ENCODE measurements around the gene SLC43A3.

Gene SLC43A3

DNA sequence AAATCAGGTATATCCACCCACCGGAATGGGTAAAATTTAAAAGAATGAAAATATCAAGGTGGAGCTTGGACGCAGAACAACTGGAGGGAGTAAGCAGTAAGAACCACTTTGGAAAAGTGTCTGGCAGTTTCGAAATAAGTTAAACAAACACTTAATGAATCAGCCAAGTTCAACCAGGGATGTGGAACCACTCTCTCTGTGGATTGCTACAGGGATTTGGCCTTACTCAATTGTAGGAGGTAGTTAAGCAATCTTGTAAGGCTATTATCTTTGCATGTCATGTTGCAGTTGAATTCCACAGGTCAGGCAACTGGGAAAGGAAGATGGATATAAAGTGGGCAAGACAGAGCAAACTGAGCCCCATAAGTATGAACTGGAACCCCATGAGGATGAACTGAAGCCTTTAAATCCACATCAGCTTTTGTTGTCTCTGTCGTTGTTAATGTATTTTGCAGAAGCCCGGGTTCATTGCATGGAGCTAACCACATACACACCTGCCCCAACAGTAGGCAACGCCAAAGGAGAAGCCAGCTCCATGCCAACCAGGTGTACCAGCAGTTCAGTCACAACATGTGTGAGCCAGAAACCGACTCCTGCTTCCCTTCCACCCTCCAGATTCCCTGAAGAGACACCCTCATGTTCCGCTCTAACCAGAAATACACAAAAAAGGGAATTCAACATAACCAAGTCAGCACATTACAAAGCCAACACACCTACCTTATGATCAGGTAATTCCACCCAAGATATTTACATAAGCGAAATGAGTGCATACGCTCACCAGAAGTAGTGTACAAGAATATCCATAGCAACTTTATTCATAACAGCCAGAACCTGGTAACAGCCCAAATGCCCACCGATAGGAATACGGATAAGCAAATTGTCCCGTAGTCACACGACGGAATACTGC, 8.0 kb upstream of the SLC43A3 start:
- H3K27ac ChIP-seq: peak overlapping the region in 9 of 21 experiments; percentile 7 to 81 (median 33)

DNA sequence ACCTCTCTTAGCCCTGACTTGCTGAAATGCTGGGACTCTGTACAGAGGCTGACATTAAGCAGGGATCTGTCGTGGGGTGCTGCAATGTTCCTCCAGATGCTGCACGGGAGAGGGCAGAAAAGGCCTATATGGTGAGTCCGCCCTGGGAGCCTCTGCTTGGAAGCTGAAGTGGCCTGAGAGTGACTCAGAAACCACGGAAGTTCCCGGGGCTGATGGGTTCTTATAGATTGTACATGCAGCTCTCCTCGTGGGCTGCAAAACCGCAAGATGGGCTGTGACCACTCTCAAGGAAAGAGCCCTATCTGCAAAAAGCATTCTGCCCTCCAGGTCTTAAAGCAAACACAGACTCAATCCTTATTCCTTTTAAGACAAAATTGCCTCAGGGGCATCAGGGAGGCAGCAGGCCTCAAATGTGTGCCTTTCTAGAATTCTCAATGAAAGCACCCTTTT, 5.8 kb upstream of the SLC43A3 start:
- Histone ChIP-seq H3K27ac (peak overlapping the region in 17 of 21 experiments; percentile 16 to 81 (median 60)), H3K4me3 (no peak overlapping the region)

More for the DNA sequence above, 8.0 kb upstream of the SLC43A3 start:
- no peak overlapping the region for H3K4me3 ChIP-seq

DNA sequence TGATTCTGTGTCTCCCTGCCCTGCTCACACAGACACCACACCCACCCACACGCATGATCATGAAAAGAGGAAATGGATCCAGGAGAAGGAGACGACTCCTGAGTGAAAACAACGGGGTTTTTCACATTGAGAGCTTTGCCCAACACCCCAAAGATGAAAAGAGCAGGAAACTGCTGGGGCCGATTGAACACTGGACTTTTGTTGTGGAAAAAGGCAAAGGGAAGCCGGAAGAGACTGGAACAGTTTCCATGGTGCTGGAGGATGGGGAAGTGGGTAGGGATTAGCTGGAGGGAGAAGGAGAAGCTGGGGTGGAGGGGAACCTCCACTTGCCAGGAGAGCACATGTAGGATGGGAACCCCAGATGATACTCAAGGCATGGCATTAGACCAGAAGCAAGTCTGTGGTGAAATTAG, 5.2 kb upstream of the SLC43A3 start:
- Histone ChIP-seq H3K4me3 (no peak overlapping the region), H3K27ac (peak overlapping the region in 17 of 21 experiments; percentile 16 to 81 (median 60))

DNA sequence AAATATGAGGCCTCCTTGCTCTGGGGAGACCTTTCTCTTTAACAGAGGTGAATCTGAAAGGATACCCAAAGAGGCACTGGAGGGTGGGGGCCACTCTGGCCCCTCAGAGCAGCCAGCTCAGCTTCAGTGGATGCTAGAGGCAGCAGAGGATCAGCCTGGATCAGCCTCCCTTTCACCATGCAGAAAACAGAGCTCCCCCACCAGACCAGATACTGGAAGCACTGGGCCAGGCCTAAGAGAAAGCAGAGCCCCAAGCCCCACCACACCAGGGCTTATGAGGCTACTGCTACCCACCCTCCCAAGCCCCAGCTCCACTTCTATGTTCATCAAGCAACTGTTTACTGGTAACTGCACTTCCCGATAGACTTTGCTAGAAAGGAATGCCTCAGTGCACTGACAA, 4.0 kb upstream of the SLC43A3 start:
- H3K4me3 ChIP-seq: no peak overlapping the region
- H3K27ac ChIP-seq: peak overlapping the region in 3 of 21 experiments; percentile 18 to 25 (median 24)

DNA sequence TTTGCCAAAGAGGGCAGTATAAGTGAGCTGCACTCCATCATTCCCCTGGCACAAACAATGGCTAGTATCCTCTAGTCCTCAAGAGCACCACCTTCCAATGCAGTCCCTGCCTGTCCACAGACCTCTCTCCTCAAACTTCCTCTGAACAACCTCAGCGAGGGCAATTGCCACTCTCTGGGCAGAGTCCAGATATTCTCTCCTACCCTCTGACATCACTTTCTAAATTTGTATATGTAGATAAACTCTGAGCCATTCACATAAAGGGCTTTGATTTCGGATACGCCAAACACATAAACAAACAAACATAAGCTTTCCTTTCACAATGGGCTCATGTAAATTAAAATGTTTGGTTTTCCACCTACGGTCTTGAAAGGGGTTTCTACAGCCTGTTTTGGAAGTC, 3.0 kb upstream of the SLC43A3 start:
- Histone ChIP-seq H3K4me3 (no peak overlapping the region), H3K27ac (no peak overlapping the region)

DNA sequence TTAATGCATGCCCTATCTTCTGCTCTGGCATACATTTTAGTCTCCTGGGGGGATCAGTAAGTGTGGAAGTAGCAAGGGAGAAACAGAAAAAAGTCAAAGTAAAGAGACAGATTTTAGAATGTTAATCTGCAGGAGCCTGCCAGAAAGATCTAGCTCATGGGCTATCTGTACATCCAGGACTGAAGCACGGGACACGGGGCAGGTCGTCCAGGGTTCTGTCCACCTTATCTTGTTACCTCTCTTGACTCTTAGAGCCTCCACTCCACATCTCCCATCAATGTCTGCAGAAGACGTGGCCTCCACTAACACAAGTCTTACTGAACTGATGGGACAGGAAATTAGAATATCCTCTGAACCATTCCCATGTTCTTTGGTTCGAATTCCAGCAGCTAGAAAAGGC, 1.7 kb upstream of the SLC43A3 start:
- Histone ChIP-seq H3K4me3 (no peak overlapping the region), H3K27ac (peak overlapping the region in 10 of 21 experiments; percentile 16 to 98 (median 94))

DNA sequence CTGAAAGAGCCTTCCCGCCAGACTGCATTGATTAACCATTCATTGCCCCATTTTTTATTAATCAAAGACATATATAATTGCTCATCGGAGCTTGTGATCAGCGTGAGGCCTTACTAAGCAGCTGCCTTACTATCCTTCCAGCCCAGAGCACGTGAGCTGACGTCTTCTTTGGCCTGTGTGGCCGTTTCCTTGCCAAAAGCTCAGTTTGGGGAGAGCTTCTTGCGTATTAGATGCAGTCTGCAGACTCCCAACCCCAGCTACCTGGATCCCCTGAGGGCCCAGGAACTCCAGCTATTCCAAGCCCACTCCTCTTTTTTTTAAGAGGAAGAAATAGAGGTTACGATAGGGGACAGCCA, 784 bp upstream of the SLC43A3 start:
- Histone ChIP-seq H3K4me3 (no peak overlapping the region), H3K27ac (peak overlapping the region; percentile 2 to 98 (median 94))

DNA sequence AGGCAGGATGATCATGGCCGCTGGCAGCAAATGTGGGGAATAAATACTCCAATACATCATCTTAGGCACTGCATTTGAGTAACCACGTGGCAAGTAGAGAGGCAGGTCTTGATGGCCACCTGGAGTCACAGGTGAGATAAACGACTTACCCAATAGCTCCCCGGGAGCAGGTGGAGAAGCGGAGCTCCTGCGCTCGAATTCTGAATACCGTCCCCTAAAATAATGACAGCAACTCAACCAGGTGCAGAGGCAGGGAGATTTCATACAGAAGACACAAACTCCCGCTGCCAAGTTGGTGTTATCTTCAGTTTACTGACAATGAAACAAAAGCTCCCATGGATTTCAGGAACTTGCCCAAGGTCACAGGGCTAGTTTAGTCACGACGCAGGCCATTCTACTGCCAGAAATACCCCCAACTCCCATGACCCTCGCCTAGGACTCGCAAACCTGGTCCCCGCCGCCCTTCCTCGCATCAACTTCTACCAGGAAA, 437 bp downstream of the SLC43A3 start:
- Histone ChIP-seq H3K4me3 (peak overlapping the region; percentile 43 to 61 (median 53)), H3K27ac (peak overlapping the region; percentile 79 to 98 (median 94))

DNA sequence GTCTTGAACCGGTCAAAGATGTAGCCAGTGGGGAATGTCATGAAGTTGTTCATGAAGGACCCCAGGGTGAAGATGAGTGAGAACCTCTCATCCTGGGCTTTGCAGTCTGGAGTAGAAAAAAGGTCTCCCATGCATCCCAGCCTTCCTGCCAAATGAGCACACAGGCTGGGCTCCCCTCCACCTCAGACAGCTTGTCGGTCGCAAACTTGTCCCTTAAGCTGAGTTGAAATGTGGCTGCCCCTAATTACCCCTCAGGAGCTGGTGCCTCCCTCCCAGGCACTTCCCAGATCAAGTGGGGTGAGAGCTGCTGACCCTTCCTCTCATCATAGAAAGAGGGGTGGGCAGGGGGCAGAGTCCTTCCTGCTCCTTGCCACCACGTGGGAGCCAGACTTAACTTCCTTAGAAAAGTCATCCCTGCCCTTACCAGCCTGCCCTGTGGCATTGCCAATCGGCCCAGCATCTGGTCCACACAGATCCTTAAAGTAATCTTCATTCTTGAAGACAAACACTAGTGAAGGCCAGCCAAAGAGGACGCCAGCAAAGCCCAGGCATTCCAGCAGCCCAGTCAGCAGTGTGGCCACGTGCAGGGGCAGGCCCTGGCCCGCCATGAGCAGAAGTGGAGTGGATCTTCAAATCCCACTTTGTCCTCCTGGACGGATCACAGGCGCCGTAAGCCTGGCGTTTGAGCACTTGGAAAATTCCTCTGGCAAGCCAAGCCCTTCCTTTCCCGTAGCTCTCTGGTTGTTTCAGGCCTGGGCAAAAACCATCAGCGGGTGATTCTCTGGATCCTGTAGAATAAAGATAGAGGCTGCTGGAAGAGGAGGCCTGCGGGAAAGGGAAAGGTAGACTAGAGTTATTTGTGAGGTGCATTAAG, 1.1 kb downstream of the SLC43A3 start:
- Histone ChIP-seq H3K4me3 (peak overlapping the region; percentile 43 to 61 (median 53)), H3K27ac (peak overlapping the region; percentile 79 to 98 (median 94))

DNA sequence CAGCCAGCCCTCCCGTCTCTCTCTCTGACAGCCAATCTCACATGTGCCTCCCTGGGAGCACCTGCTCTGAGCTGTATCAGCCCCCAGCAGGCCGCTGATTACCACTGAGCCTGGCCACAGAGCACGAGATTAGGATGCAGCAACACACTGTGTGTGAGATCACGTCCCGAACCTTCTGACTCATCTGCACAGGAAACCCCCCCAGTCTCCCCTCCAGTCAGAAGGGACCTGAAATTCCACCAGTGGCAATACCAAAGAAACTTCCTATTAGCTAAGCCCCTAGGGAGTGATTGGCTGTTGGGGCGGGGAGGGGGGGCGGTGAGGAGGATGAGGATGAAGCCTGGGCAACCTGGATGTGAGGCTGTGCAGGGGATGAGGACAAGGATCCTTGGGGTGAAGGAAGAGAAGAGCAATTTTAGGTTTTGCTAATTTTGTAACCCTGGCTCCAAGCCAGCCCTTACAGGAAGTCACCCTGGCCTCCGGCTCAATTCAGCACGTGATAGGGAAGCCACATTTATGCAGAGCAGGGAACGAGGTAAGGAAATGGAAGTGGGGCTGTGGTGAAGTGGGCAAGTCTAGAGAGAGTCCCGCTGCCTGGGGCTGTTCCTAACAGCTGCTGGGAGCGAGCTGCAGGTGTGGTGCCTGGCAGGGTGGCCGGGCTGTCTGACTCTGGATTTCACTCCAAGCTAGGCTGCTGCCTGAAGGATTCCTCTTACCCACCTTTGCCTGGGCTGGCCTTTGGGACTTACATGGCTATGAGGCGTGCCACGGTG, 1.9 kb downstream of the SLC43A3 start:
- peak overlapping the region in 20 of 21 experiments; percentile 89 to 98 (median 94) for H3K27ac ChIP-seq
- peak overlapping the region in 5 of 7 experiments; percentile 0 to 56 (median 12) for H3K4me3 ChIP-seq

DNA sequence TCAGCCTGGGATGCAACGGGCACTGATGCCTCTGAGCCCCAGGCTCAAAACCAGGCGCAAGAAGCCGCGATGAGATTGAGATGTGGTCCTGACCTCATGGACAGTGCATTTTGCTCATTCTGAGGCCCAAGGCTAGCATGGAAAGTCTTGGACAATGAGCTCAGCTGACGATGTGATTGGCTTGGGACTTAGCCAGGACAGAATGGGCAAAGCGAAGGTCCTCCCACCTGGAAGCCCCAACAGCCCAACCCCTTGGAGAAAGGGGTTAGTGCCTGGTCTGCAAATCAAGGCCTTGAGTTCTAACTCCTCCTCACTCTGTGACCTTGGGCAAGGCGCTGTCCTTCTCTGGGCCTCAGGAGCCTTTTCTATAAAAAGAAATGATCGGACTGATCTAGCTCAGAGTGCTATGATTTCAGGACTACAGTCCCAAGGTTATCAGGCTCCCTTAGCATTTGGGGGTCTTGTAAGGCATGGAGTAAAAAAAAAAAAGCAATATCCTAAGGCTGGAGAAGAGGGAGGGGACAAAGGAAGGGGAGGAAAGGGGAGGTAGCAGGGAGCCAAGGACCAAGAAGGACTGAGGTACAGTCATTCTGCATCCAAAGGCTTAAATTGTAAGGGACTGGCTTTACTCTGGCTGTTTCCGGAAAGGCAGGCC, 2.7 kb downstream of the SLC43A3 start:
- Histone ChIP-seq H3K4me3 (peak overlapping the region in 3 of 7 experiments; percentile 11 to 53 (median 12)), H3K27ac (peak overlapping the region in 20 of 21 experiments; percentile 18 to 98 (median 94))

DNA sequence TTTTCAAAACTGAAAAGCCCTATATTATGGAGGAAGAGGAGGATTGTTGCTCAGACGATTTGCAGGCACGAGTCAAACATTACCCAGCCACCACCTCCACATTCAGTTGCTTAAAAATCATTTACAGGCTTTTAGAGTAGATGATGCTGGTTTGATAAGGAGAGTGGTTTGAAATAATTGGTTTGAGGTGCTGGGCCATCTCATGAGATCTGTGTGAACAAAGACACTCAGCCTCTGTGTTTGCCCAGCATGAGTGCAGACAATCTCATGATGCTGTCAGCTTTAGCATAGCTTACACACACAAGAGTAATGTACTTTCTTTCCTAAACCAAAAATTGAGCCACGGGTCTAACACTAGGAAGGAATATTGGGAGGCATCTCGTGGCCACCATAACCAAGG, 4.3 kb downstream of the SLC43A3 start:
- peak overlapping the region in 4 of 21 experiments; percentile 1 to 98 (median 54) for H3K27ac ChIP-seq
- no peak overlapping the region for H3K4me3 ChIP-seq

DNA sequence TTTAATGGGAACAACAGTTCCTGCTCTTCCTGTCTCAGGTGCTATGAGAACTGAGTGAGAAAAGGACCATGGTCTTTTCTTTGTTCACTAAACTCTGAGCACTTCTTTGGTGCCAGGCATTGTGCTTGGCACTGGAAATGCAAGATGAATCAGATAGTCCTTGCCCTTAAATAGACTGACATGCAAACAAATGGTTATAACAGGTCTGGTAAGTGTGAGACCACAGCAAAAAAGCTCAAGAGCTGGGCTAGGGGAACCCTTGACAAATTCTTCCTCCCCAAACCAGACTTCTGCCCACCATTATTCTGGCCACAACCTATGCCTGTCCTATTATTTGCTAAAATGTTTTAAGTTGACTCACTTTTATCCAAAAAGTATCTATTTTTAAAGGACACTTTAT, 5.1 kb downstream of the SLC43A3 start:
- Histone ChIP-seq H3K27ac (peak overlapping the region in 3 of 21 experiments; percentile 12 to 24 (median 21)), H3K4me3 (no peak overlapping the region)

DNA sequence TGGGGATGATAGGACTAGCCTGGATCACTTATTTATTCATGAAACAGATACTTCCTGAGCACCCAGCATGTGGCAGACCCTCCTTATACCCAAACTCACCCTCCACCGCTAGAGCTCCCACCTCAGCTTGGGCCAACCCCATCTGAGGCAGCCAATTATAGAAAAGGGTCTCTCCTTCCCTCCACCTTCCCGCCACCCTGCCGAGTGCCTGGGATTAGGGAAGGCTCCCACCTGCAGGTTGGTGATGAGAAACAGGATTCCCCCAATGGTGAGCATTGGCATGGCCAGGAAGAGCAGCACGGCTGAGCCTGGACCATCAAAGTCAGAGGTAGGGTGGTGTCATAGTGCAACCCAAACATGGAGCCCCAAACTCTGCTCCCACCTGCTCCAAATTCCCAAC, 5.9 kb downstream of the SLC43A3 start:
- Histone ChIP-seq H3K27ac (peak overlapping the region in 1 of 21 experiments; percentile 12), H3K4me3 (no peak overlapping the region)

DNA sequence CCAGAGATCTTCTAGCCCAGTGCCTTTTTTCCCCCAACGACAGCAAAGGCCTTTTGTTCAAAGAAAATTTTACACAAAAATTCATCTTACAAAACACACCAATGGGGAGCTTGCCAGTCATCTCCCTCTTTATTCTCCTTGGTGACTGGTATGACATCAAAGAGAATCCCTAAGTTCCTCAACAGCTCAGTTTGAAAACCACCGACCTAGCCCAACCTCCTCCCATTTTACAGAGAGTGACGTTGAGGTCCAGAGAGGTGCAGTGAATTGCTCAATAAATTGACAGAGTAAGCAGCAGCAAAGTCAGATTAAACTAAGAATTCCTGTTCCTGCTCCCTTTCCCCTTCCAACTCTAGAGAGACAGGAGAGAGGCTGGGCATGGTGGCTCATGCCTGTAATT, 7.8 kb downstream of the SLC43A3 start:
- H3K4me3 ChIP-seq: no peak overlapping the region
- no peak overlapping the region for H3K27ac ChIP-seq

DNA sequence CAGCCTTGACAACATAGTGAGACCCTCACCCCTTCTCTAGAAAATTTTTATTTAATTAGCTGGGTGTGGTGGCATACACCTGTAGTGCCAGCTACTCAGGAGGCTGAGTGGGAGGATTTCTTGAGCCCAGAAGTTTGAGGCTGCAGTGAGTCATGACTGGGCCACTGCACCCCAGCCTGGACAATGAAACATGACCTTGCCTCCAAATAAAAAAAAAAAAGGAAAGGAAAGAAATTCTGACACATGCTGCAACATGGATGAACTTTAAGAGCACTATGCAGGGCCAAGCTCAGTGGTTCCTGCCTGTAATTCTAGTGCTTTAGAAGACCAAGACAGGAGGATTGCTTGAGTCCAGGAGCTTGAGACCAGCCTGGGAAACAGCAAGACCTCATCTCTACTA, 8.8 kb downstream of the SLC43A3 start:
- no peak overlapping the region for H3K27ac ChIP-seq
- no peak overlapping the region for H3K4me3 ChIP-seq

DNA sequence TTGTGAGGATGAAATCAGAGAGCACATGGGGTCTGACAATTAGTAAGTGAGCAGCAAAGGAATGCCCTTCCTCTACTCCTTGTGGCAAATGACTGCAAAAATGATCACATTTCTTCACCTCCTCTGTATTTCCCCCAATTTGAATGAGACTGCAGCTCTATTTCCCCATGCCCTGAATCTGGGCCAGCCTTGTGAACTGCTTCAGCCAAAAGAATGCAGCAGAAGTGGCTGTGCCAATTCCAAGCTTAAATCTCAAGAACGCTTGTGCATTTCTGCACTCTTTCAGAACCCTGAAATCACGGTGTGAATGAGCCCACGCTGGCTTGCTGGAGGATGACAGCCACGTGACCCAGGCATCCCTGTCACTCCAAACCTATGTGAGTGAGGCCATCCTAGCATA, 9.9 kb downstream of the SLC43A3 start:
- no peak overlapping the region for H3K4me3 ChIP-seq
- H3K27ac ChIP-seq: peak overlapping the region in 2 of 21 experiments; percentile 6 to 26

DNA sequence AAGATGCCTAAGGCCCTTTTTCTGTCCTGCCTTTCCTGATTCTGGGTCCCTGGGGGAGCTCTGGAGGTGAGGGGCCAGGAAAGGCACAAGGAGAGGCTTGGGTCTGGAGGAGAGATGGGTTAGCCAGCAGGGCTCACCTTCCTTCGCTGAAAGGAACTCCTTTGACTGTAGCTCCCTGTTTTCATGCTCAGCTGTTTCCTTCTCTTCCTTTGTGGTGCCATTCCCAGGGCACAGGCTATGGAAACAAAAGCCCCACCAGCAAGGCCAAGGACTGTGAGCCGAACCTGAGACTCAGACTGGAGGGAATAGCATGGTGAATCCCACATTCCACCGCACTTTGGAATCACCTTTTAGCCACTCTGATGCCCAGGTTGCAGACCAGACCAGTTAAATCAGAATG, 10.5 kb downstream of the SLC43A3 start:
- peak overlapping the region in 4 of 21 experiments; percentile 6 to 26 (median 14) for H3K27ac ChIP-seq
- H3K4me3 ChIP-seq: no peak overlapping the region
